Endothelial cell of umbilical vein (primary cell): ENCODE data around the gene LIG4. TPM values are rescaled to one million over a fixed set of nuclear protein-coding genes. Genes with fewer than 3 reads are reported as not detected.

ENCODE experiments used
- BruUV-seq: library from RNA; stranded (reverse); fragments of 400-500 nt; replicated peaks from 2 replicates; lab custom pipeline; 2021; lab: Mats Ljungman, UMichigan
- CTCF ChIA-PET: fragments of 300-600, 350-600 bp; sonication (Branson Sonifier 250); formaldehyde crosslinking; loops from one replicate; lab custom pipeline; 2021; ENCODE audit warnings: antibody characterized with exemption, inconsistent platforms; lab: Charles Lee
- POLR2A ChIA-PET: fragments of 300-600, 350-600 bp; sonication (Branson Sonifier 250); formaldehyde crosslinking; loops from one replicate; lab custom pipeline; 2021; ENCODE audit warnings: antibody characterized with exemption, inconsistent platforms; lab: Charles Lee
- DNase-seq: peaks from one replicate; pipeline ENCODE4 v3.0.0-alpha.2; 2011; ENCODE audit warnings: low read depth, low spot score
- FAIRE-seq: peaks from 2 replicates; lab custom pipeline; 2011; peaks lifted over from hg19 to GRCh38; lab: Jason Lieb, UNC
- H2AFZ ChIP-seq: 2 replicates; pipeline ENCODE4 v1.6.0; 2012; ENCODE audit warnings: low read depth, low read length, control low read depth, inconsistent platforms
- H3K27ac ChIP-seq: 2 replicates; pipeline ENCODE4 v1.5.1; 2011; ENCODE audit warnings: low read depth, mild to moderate bottlenecking, control low read depth, low read length, moderate library complexity; ENCODE audit not compliant: insufficient read depth
- H3K27me3 ChIP-seq, 2 experiments: 2 replicates each; pipeline versions ENCODE4 v1.6.0 to v1.6.1; 2011; ENCODE audit warnings: low read length in 2 of 2, mixed read lengths in 1 of 2; ENCODE audit not compliant: control insufficient read depth in 2 of 2, insufficient read depth in 2 of 2
- H3K36me3 ChIP-seq, 2 experiments: 2 replicates in 1 of 2; 3 replicates in 1 of 2; pipeline ENCODE4 v1.5.1; 2011; ENCODE audit warnings: low read length in 2 of 2, mild to moderate bottlenecking in 1 of 2, moderate library complexity in 1 of 2; ENCODE audit not compliant: control insufficient read depth in 2 of 2, insufficient read depth in 2 of 2; ENCODE audit errors: extremely low read depth in 1 of 2
- H3K4me1 ChIP-seq: 3 replicates; pipeline ENCODE4 v1.5.1; 2011; ENCODE audit warnings: mild to moderate bottlenecking, low read length; ENCODE audit not compliant: control insufficient read depth, insufficient read depth; ENCODE audit errors: extremely low read depth
- H3K4me2 ChIP-seq: 2 replicates; pipeline ENCODE4 v1.6.1; 2011; ENCODE audit warnings: low read length, control low read depth, mixed read lengths; ENCODE audit not compliant: insufficient read depth
- H3K4me3 ChIP-seq, 3 experiments: fragments of 200-600 bp in 1 of 3; sonication (generic), shearing (Covaris generic) in 1 of 3; replicated peaks in 1 of 3; 2 replicates each; pipeline ENCODE4 v1.5.1; 2011 to 2016; ENCODE audit warnings: control low read depth in 3 of 3, low read length in 3 of 3, mild to moderate bottlenecking in 2 of 3, inconsistent platforms in 1 of 3, low read depth in 1 of 3, moderate library complexity in 1 of 3; ENCODE audit not compliant: insufficient read depth in 1 of 3
- H3K79me2 ChIP-seq: 2 replicates; pipeline ENCODE4 v1.6.0; 2012; ENCODE audit warnings: low read length, inconsistent platforms; ENCODE audit not compliant: control insufficient read depth, insufficient read depth
- H3K9ac ChIP-seq: replicated peaks from 2 replicates; pipeline ENCODE3; 2011; ENCODE audit warnings: low read length, control low read depth; ENCODE audit not compliant: insufficient read depth; ENCODE audit errors: extremely low read depth
- H3K9me1 ChIP-seq: replicated peaks from 3 replicates; pipeline ENCODE4 v1.6.0; 2011; ENCODE audit warnings: mild to moderate bottlenecking, low read length; ENCODE audit not compliant: control insufficient read depth, insufficient read depth; ENCODE audit errors: extremely low read depth
- H3K9me3 ChIP-seq: replicated peaks from 2 replicates; pipeline ENCODE4 v1.5.1; 2012; ENCODE audit warnings: low read length, inconsistent platforms; ENCODE audit not compliant: control insufficient read depth, insufficient read depth
- H4K20me1 ChIP-seq: replicated peaks from 2 replicates; pipeline ENCODE3; 2011; ENCODE audit warnings: mild to moderate bottlenecking, low read length; ENCODE audit not compliant: control insufficient read depth, insufficient read depth; ENCODE audit errors: extremely low read depth
- CTCF ChIP-seq, 2 donors: IDR thresholded peaks; 1 replicate in 1 of 2; 2 replicates in 1 of 2; pipeline ENCODE4 v1.5.1; 2011; ENCODE audit warnings: low read length in 2 of 2, mild to moderate bottlenecking in 2 of 2, moderate library complexity in 2 of 2, control low read depth in 1 of 2, inconsistent platforms in 1 of 2, low read depth in 1 of 2; ENCODE audit not compliant: insufficient read depth in 1 of 2; ENCODE audit errors: extremely low read depth in 1 of 2
- FOS ChIP-seq: IDR thresholded peaks from 2 replicates; pipeline ENCODE4 v1.6.1; 2011; ENCODE audit warnings: mild to moderate bottlenecking, low read length, moderate library complexity, borderline replicate concordance; ENCODE audit not compliant: insufficient read depth
- GATA2 ChIP-seq: IDR thresholded peaks from 2 replicates; pipeline ENCODE4 v1.7.0; 2011; ENCODE audit warnings: low read depth, mild to moderate bottlenecking, moderate library complexity, mixed read lengths, low read length; ENCODE audit not compliant: insufficient read length, insufficient read depth
- JUN ChIP-seq: IDR thresholded peaks from 2 replicates; pipeline ENCODE4 v1.6.1; 2011; ENCODE audit warnings: borderline replicate concordance, low read depth; ENCODE audit not compliant: insufficient read length, insufficient read depth
- MAX ChIP-seq: IDR thresholded peaks from 2 replicates; pipeline ENCODE4 v1.6.1; 2011; ENCODE audit not compliant: insufficient read depth, insufficient read length
- MYC ChIP-seq: IDR thresholded peaks from one replicate; pipeline ENCODE4 v1.6.1; 2011; ENCODE audit warnings: mild to moderate bottlenecking, low read depth, low read length
- POLR2A ChIP-seq: IDR thresholded peaks from 2 replicates; pipeline ENCODE4 v1.6.1; 2012; ENCODE audit warnings: low read depth, mild to moderate bottlenecking, control low read depth, low read length
- POLR2AphosphoS5 ChIP-seq: IDR thresholded peaks from 2 replicates; pipeline ENCODE4 v1.6.1; 2012; ENCODE audit warnings: low read depth, mild to moderate bottlenecking, control low read depth, low read length, moderate library complexity; ENCODE audit not compliant: insufficient read depth
- dilution Hi-C: fragments of 300-500 bp; cut with MboI; formaldehyde crosslinking; loops from one replicate; pipeline ENCODE4 v1.15.0; 2019; ENCODE audit warnings: low sequenced_read_pairs; ENCODE audit not compliant: extremely low pct_ligation_motif_present
- intact Hi-C: fragments of 100-400 bp; cut with micrococcal nuclease; formaldehyde crosslinking; loops from one replicate; pipeline ENCODE4 v1.10.0; 2022
- polyA plus RNA-seq, 4 experiments: library from polyadenylated mRNA; depleted of rRNA in 3 of 4; stranded (reverse) in 3 of 4; unstranded in 1 of 4; fragments of >200 nt; gene quantifications; 2 replicates each; pipeline versions ENCODE4 v1.2.1 to v1.2.3, GENCODE V29; 2011 to 2012; ENCODE audit warnings: missing spikeins in 1 of 4
- total RNA-seq: library from RNA; stranded (reverse); gene quantifications from 2 replicates; pipeline ENCODE4 v1.2.3, GENCODE V29; 2021

The LIG4 gene
- total and polyA plus RNA-seq, 2 donors (not counting 3 experiments of a cell fraction or from before 2014, with no cell fraction given): 3.0 to 9.2 TPM

- H3K9me3 ChIP-seq: no peaks in the 10 kb centered on the region
- H3K36me3 ChIP-seq: no peaks in the 10 kb centered on the region
- TF ChIP-seq MAX (no peak), POLR2AphosphoS5 (no peak), FOS (no peak), CTCF (IDR thresholded peaks at IDR 0.05; ENCODE audit: extremely low read depth in 1 of 2, insufficient read depth in 1 of 2, low read depth in 1 of 2, low read length in 2 of 2) (no peak), POLR2A (no peak), JUN (no peak), GATA2 (no peak), MYC (no peak)
- no peaks in the 10 kb centered on the region for H4K20me1 ChIP-seq
- intact Hi-C loops (no loop called here), dilution Hi-C loops (no loop called here)
- H2AFZ ChIP-seq: no peak overlapping the region
- H3K4me3 ChIP-seq: no peak overlapping the region
- ChIA-PET CTCF (no interaction called here), POLR2A (no interaction called here)
- no peaks in the 10 kb centered on the region for H3K79me2 ChIP-seq
- FAIRE-seq: no peak
- no peaks in the 10 kb centered on the region for H3K4me1 ChIP-seq
- BruUV-seq: no TSS peak
- H3K27me3 ChIP-seq: no peaks in the 10 kb centered on the region
- no peak for DNase-seq
- H3K27ac ChIP-seq: no peak overlapping the region
- H3K9ac ChIP-seq: no peak overlapping the region
- H3K9me1 ChIP-seq: no peaks in the 10 kb centered on the region
- H3K4me2 ChIP-seq: no peak overlapping the region
Measured at GRCh38 chr13:108249150-108249549, 33.8 kb upstream of the LIG4 start.
